SU-DHL-6 (cell line): Measurements from ENCODE around the gene SAP130.

ENCODE experiments used
- EZH2phosphoT487 ChIP-seq: fragments of 200-600 bp; sonication (generic), shearing (Covaris generic); conservative IDR thresholded peaks from 2 replicates; pipeline ENCODE4 v1.6.1; 2018; ENCODE audit warnings: mild to moderate bottlenecking, antibody characterized with exemption, low read length, moderate library complexity, mixed read lengths
- TF ChIP-seq, protein P1 (sequence below): fragments of 200-600 bp; sonication (generic); IDR thresholded peaks from one replicate; pipeline ENCODE4 v1.5.1; 2017; ENCODE audit warnings: antibody characterized with exemption, mild to moderate bottlenecking, low read length, moderate library complexity; ENCODE audit not compliant: insufficient read depth, poor library complexity, severe bottlenecking

DNA sequence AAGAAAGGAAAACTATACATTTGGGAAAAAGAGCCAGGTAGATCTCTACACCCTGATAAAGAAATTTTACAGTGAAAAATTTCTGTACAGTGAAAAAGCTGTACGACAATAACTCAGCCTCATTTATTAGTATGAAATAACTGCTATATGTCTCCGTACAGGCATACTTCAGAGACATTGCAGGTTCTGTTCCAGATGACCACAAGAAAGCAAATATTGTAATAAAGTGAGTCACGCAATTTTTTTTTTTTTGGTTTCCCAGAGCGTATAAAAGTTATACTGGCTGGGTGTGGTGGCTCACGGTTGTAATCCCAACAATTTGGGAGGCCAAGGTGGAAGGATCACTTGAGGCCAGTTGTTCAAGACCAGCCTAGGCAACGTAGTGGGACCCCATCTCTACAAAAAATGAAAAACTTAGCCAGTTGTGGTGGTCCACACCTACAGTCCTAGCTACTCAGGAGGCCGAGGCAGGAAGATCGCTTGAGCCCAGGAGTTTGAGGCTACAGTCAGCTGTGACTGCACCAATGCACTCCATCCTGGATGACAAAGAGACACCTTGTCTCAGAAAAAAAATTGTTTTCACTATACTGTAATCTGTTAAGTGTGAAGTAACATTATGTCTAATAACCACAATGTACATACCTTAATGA is 113.9 kb downstream of the SAP130 start:
- TF ChIP-seq, protein P1, sequence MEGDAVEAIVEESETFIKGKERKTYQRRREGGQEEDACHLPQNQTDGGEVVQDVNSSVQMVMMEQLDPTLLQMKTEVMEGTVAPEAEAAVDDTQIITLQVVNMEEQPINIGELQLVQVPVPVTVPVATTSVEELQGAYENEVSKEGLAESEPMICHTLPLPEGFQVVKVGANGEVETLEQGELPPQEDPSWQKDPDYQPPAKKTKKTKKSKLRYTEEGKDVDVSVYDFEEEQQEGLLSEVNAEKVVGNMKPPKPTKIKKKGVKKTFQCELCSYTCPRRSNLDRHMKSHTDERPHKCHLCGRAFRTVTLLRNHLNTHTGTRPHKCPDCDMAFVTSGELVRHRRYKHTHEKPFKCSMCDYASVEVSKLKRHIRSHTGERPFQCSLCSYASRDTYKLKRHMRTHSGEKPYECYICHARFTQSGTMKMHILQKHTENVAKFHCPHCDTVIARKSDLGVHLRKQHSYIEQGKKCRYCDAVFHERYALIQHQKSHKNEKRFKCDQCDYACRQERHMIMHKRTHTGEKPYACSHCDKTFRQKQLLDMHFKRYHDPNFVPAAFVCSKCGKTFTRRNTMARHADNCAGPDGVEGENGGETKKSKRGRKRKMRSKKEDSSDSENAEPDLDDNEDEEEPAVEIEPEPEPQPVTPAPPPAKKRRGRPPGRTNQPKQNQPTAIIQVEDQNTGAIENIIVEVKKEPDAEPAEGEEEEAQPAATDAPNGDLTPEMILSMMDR = no peak
- no peak for TF ChIP-seq EZH2phosphoT487
